GM12875 (cell line): ENCODE measurements around the gene PARP12.

Source experiments
- H3K4me3 ChIP-seq: one replicate; pipeline ENCODE4 v1.5.1; 2011; ENCODE audit warnings: low read depth, low read length, control low read depth
- TF ChIP-seq, protein P1 (sequence below): IDR thresholded peaks from 2 replicates; pipeline ENCODE4 v1.5.1; 2011; ENCODE audit warnings: low read depth, mild to moderate bottlenecking, control low read depth, inconsistent platforms, low read length, moderate library complexity, borderline replicate concordance; ENCODE audit not compliant: insufficient read depth

Gene PARP12

DNA sequence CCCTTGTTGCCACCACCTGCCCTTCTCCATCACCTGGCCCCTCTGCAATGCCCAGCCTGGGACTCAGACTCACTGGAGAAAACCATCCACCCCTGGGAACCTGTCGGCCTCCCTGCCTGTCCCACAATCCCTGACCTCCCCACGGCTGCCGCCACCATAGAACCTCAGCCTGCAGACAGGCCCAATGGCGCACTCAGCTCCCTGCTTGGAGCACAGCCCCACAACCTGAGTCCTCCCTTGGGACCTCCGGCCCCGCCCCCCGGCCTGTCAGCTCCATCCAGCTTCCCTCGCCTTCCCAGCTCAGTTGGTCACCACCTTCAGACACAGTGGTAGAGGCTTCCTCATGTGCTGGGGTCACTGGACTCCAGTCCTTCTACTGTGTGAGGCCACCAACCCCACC, 41.1 kb downstream of the PARP12 start:
- H3K4me3 ChIP-seq: no peak overlapping the region
- TF ChIP-seq, protein P1, sequence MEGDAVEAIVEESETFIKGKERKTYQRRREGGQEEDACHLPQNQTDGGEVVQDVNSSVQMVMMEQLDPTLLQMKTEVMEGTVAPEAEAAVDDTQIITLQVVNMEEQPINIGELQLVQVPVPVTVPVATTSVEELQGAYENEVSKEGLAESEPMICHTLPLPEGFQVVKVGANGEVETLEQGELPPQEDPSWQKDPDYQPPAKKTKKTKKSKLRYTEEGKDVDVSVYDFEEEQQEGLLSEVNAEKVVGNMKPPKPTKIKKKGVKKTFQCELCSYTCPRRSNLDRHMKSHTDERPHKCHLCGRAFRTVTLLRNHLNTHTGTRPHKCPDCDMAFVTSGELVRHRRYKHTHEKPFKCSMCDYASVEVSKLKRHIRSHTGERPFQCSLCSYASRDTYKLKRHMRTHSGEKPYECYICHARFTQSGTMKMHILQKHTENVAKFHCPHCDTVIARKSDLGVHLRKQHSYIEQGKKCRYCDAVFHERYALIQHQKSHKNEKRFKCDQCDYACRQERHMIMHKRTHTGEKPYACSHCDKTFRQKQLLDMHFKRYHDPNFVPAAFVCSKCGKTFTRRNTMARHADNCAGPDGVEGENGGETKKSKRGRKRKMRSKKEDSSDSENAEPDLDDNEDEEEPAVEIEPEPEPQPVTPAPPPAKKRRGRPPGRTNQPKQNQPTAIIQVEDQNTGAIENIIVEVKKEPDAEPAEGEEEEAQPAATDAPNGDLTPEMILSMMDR: no peak

DNA sequence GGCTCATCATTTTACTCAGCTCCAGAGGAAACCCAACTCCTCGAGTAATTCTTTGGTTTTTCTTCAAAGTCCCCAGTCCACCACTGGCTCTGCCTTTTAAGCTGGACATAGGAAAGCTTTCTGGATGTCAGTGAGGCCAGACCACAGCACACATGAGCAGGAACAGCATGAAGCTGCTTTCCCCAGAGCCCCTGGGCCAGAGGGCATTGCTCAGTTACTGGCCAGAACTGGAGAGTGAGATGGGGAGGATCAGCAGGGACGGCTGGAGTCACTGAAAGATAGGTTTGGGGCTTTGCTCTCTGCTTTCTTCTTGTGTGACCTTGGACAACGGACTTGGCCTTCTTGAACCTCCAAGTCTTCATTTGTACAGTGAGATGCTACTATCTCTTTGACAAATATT, 43.1 kb downstream of the PARP12 start:
- TF ChIP-seq, protein P1: no peak
- H3K4me3 ChIP-seq: no peak overlapping the region

DNA sequence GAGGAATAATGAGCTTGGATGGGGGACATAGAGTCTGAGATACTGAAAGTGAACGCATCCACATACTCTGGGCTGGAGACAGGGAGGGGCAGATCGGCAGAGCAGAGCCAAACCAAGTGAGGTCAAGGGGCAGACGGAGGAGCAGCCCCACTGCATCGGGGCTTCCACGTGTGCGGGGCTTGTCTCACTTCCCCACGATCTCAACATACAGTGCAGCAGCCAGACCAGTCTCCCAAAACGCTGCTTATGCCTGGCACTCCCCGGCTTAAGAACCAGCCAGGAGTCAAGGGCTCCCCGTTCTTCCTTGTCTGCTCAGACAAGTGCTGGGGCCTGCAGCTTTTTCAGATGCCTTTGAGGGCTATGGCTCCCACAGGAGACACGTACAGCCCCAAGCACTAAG, 43.6 kb downstream of the PARP12 start:
- TF ChIP-seq, protein P1: no peak
- no peak overlapping the region for H3K4me3 ChIP-seq

DNA sequence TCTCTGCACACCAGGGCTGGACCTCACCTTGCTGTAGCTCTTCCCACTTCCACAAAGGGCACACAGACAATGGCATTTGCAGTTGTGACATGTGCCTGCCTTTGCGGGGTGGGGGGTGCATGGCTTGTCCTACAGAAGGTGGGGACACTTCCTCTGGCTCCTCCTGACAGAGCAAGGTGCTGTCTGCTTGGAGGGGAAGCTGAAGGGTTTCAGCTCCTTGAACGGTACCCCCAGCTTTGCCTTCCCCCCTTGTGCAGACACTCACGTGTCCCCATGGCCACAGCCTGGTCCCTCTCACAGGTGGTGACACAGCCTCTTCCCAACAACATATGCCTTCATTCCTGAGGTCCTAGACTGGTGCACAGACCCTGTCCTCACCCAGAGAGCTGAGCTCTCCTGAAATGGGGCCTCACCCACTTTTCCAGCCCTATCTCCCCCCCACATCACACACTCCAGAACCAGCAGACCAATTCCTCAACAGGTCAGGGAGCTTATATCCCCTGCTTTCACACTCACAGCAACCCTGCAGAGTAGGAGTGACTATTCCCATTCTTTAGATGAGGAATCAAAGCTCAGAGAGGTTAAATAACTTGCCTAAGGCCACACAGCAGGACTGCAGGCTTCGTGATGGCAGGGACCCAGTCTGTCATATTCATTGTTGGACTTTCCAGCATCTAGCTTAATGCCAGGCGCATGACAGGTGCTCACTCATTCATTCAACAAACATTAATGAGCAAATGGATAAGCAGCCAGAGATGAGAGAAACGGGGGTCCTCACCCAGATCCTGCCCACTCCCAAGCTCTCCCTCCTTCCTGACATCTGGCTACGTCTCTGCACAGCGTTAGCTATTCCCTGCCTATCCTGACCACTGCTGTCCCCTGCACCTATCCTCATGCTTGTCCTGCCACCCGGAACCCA, 44.4 kb downstream of the PARP12 start:
- H3K4me3 ChIP-seq: no peak overlapping the region
- TF ChIP-seq, protein P1: no peak

DNA sequence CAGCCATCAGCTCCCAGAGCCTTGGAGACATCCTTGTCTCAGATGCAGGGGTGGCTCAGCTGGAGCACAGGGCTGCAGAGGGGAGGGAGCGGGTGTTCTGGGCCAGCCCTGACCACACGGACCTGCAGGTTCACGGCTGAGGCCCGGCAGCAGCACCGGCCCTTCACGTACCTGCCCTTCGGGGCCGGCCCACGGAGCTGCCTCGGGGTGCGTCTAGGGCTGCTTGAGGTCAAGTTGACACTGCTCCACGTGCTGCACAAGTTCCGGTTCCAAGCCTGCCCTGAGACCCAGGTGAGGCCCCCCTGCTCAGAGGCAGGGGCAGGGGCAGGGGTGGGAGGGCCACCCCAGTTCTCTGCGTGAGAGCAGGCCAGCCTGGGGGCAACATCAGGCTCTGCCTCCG, 45.2 kb downstream of the PARP12 start:
- H3K4me3 ChIP-seq: no peak overlapping the region
- TF ChIP-seq, protein P1: no peak

DNA sequence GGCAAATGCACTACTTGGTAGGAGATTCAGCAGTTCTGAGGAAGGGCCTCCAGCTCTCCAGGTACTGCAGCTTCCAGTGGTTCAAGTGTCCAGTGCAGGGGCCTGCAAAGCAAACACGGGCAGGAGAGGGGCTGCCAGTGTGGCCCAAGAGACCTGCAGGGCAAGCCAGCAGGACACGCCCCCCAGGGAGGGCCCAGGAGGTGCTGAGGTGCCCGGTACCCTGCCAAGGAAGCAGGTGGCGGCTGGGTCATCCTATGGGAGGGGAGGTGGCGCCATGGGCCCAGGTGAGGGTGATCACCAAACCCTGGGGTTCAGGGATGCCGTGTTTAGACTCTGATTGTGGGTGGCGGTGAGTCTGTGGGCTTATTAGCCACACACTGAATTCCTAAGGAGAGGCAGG, 45.7 kb downstream of the PARP12 start:
- H3K4me3 ChIP-seq: no peak overlapping the region
- TF ChIP-seq, protein P1: no peak

DNA sequence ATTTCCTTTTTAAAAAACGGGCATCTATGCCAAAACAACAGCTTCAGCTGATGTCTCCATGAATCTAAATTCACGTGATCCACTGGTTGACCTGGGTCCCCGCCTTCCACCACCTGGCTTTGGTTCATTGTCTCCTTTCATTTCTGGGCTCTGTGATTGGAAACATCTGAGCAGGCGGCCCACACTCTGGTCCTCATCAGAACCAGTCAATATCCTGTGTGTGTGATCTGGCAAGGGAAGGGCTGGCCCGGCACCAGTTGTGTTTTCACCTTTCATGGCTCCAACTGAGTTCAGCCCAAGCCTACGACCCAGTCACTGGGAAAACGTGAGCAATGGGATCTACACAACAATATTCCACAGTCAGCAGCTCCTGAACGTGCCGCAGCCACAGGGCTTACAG, 46.2 kb downstream of the PARP12 start:
- TF ChIP-seq, protein P1: no peak

More for the DNA sequence above, 46.2 kb downstream of the PARP12 start:
- no peak overlapping the region for H3K4me3 ChIP-seq
